Endodermal cell (in vitro differentiated cells): ENCODE results near the gene NUP153. TPM values are rescaled to one million over a fixed set of nuclear protein-coding genes. Genes with fewer than 3 reads are reported as not detected.

Experiments used
- DNase-seq: peaks from one replicate; pipeline ENCODE4 v3.0.0-alpha.2; 2017
- H3K27ac ChIP-seq: 2 replicates; pipeline ENCODE4 v1.5.1; 2013; ENCODE audit warnings: mild to moderate bottlenecking, low read depth, low read length, moderate library complexity
- H3K27me3 ChIP-seq: 2 replicates; pipeline ENCODE4 v1.6.1; 2013; ENCODE audit warnings: mild to moderate bottlenecking, low read length, moderate library complexity; ENCODE audit not compliant: insufficient read depth, control insufficient read depth, poor library complexity, severe bottlenecking
- H3K36me3 ChIP-seq: 2 replicates; pipeline ENCODE4 v1.7.0; 2013; ENCODE audit warnings: mild to moderate bottlenecking, low read length, moderate library complexity; ENCODE audit not compliant: control insufficient read depth, insufficient read depth
- H3K4me1 ChIP-seq: one replicate; pipeline ENCODE4 v1.7.0; 2013; ENCODE audit warnings: low read length; ENCODE audit not compliant: control insufficient read depth, insufficient read depth
- H3K4me3 ChIP-seq: 2 replicates; pipeline ENCODE4 v1.5.1; 2013; ENCODE audit warnings: mild to moderate bottlenecking, low read length, moderate library complexity
- H3K9ac ChIP-seq: 2 replicates; pipeline ENCODE4 v1.6.1; 2013; ENCODE audit warnings: mild to moderate bottlenecking, low read length, moderate library complexity; ENCODE audit not compliant: poor library complexity, severe bottlenecking; ENCODE audit errors: extremely low read depth
- H3K9me3 ChIP-seq: 2 replicates; pipeline ENCODE4 v1.6.1; 2013; ENCODE audit warnings: mild to moderate bottlenecking, low read length, moderate library complexity; ENCODE audit not compliant: control insufficient read depth
- H3K27ac Mint-ChIP-seq: 2 replicates; pipeline ENCODE4 v1.8.0; 2020; ENCODE audit warnings: mixed read lengths
- H3K27me3 Mint-ChIP-seq: 2 replicates; pipeline ENCODE4 v1.8.0; 2021; ENCODE audit warnings: mild to moderate bottlenecking, mixed read lengths; ENCODE audit not compliant: insufficient read depth
- H3K36me3 Mint-ChIP-seq: 2 replicates; pipeline ENCODE4 v1.8.0; 2020; ENCODE audit warnings: low read depth, mixed read lengths
- H3K4me1 Mint-ChIP-seq: 2 replicates; pipeline ENCODE4 v1.8.0; 2020; ENCODE audit warnings: mixed read lengths
- H3K4me3 Mint-ChIP-seq: 2 replicates; pipeline ENCODE4 v1.8.0; 2020; ENCODE audit warnings: mild to moderate bottlenecking, moderate library complexity, mixed read lengths
- H3K9me3 Mint-ChIP-seq: 2 replicates; pipeline ENCODE4 v1.8.0; 2020; ENCODE audit warnings: mild to moderate bottlenecking, mixed read lengths
- WGBS, 2 experiments: methylation state at CpG; one replicate each; pipeline versions ENCODE4 v1.1.5 to v1.1.7; 2013; ENCODE audit warnings: missing lambda C conversion rate in 2 of 2, mixed read lengths in 1 of 2; ENCODE audit not compliant: insufficient coverage in 1 of 2, insufficient read length in 1 of 2; 5-methylcytosine and 5-hydroxymethylcytosine counted together
- total RNA-seq, 2 donors: library from RNA; stranded (reverse); fragmentation: NEBNext Ultra II Directional in 1 of 2; extraction: Animal tissue kit (Norgen Biotek cat#: 25700) in 1 of 2; gene quantifications; 2 replicates in 1 of 2; 3 replicates in 1 of 2; pipeline ENCODE4 v1.2.1, GENCODE V29; 2021
- TF ChIP-seq, protein P1 (sequence below): fragments of 200-600 bp; sonication (generic); conservative IDR thresholded peaks from 2 replicates; pipeline ENCODE4 v1.5.0; 2021; ENCODE audit warnings: antibody characterized with exemption, mild to moderate bottlenecking

Gene NUP153
- total RNA-seq, 2 donors from 2014 or later: 58.9 to 69.6 TPM

DNA sequence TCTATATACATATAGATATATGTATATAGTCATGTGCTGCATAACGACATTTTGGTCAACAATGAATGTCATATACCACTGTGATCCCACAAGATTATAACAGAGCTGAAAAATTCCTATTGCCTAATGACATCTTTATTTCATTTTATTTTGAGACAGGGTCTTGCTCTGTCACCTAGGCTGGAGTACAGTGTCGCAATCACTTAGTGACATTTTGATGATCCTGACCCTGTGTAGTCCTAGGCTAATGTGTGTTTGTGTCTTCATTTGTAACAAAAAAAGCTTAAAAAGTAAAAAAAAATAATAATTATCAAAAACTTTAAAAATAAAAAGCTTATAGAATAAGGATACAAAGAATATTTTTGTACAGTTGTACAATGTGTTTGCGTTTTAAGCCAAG lies 110.6 kb downstream of the NUP153 start:
- Mint-ChIP-seq H3K9me3 (no peaks in the 10 kb centered on the region), H3K27me3 (no peaks in the 10 kb centered on the region), H3K36me3 (no peaks in the 10 kb centered on the region), H3K4me3 (no peak overlapping the region), H3K4me1 (peaks cover under 1% of the 10 kb centered on the region), H3K27ac (no peak overlapping the region)
- Histone ChIP-seq H3K4me3 (no peak overlapping the region), H3K4me1 (no peaks in the 10 kb centered on the region), H3K27me3 (no peaks in the 10 kb centered on the region), H3K9ac (no peak overlapping the region), H3K36me3 (no peaks in the 10 kb centered on the region), H3K27ac (no peak overlapping the region), H3K9me3 (no peaks in the 10 kb centered on the region)
- TF ChIP-seq, protein P1, sequence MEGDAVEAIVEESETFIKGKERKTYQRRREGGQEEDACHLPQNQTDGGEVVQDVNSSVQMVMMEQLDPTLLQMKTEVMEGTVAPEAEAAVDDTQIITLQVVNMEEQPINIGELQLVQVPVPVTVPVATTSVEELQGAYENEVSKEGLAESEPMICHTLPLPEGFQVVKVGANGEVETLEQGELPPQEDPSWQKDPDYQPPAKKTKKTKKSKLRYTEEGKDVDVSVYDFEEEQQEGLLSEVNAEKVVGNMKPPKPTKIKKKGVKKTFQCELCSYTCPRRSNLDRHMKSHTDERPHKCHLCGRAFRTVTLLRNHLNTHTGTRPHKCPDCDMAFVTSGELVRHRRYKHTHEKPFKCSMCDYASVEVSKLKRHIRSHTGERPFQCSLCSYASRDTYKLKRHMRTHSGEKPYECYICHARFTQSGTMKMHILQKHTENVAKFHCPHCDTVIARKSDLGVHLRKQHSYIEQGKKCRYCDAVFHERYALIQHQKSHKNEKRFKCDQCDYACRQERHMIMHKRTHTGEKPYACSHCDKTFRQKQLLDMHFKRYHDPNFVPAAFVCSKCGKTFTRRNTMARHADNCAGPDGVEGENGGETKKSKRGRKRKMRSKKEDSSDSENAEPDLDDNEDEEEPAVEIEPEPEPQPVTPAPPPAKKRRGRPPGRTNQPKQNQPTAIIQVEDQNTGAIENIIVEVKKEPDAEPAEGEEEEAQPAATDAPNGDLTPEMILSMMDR: no peak
- DNase-seq: no peak
- WGBS, 2 experiments: 86% methylated on average over 3 of the region's 3 CpGs; no CpG with 5 or more reads in 1 of the 2 experiments

DNA sequence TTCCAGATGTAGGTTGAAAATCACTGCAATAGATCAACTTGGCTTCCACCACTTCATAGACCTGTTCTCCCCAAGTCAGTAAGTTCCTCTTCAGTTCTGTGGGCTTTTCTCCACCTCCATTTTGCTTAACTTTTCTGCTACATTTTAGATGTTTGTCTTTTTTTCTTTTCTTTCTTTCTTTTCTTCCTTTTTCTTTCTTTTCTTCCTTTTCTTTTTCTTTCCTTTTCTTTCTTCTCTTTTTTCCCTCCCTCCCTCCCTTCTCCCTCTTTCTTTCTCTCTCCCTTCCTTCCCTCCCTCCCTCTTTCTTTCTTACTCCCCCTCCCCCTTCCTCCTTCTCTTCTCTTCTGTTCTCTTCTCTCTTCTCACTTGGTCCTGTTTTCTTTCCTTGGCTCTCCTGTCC lies 113.5 kb downstream of the NUP153 start:
- Histone ChIP-seq H3K9ac (no peak overlapping the region), H3K27ac (no peak overlapping the region), H3K27me3 (no peaks in the 10 kb centered on the region), H3K4me1 (no peaks in the 10 kb centered on the region), H3K9me3 (no peaks in the 10 kb centered on the region), H3K4me3 (no peak overlapping the region), H3K36me3 (no peaks in the 10 kb centered on the region)
- Mint-ChIP-seq H3K27me3 (no peaks in the 10 kb centered on the region), H3K4me1 (no peaks in the 10 kb centered on the region), H3K9me3 (no peaks in the 10 kb centered on the region), H3K27ac (no peak overlapping the region), H3K36me3 (no peaks in the 10 kb centered on the region), H3K4me3 (no peak overlapping the region)
- no peak for DNase-seq
- TF ChIP-seq, protein P1: no peak

GRCh38 chr6:17591287-17591686 lies 115.4 kb downstream of the NUP153 start:
- WGBS, 2 experiments: 100% methylated on average over 1 of the region's 1 CpG
- Histone ChIP-seq H3K4me3 (no peak overlapping the region), H3K27ac (no peak overlapping the region), H3K9ac (no peak overlapping the region), H3K4me1 (no peaks in the 10 kb centered on the region), H3K9me3 (no peaks in the 10 kb centered on the region), H3K36me3 (no peaks in the 10 kb centered on the region), H3K27me3 (no peaks in the 10 kb centered on the region)
- H3K4me3 Mint-ChIP-seq: no peak overlapping the region
- H3K36me3 Mint-ChIP-seq: no peaks in the 10 kb centered on the region
- no peaks in the 10 kb centered on the region for H3K27me3 Mint-ChIP-seq
- no peaks in the 10 kb centered on the region for H3K4me1 Mint-ChIP-seq
- H3K9me3 Mint-ChIP-seq: no peaks in the 10 kb centered on the region
- no peak for DNase-seq
- no peak overlapping the region for H3K27ac Mint-ChIP-seq
- TF ChIP-seq, protein P1: no peak
